ENCODE measurements around the gene ZNF428. TPM values are rescaled to one million over a fixed set of nuclear protein-coding genes. Genes with fewer than 3 reads are reported as not detected.
A peak's percentile ranks its signal among the peaks of the same experiment; 100 is the strongest.

Gene ZNF428, protein sequence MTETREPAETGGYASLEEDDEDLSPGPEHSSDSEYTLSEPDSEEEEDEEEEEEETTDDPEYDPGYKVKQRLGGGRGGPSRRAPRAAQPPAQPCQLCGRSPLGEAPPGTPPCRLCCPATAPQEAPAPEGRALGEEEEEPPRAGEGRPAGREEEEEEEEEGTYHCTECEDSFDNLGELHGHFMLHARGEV
- total RNA-seq = 10 to 100 TPM; 38.1 to 61.1 (median 50.5) TPM

DNA sequence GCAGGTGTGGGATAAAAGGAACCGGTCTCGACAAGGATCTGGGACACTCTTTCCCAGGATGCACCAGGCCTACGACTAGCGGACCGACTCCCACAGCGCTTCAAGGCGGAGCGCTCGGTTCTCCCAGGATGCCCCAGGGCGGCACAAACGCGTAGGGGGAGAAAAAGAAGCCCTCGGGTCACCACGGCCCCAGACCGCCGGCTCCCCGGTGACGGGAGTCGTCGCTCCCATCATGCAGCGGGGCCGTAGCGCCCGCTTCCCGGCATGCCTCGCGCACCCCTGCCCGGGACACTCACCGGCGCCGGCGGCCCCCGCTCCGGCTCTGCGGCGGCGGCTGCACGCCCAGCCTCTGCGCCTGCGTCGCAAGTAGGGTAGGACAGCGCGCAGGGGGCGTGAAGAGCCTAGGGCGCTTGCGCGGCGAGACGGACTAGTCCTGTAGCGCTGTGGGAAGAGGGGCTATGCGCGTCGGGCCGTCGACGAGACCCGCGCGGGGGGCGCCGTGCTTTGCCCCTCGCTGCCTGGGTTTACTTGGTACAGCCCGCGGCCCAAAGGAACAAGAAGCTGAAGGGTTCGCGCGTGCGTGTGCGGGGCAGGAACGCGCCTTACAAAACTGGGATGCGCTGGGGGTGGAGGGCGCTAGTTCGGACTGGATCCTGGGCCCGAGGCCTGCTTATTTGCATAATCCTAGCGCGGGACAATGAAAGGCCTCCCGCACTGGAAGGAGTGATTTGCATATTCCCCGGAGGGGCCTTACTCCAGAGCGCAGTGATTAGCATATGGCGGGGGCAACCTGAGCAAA lies at the start of gene ZNF428:
TSS of gene ZNF428 (minus strand) at position 368 of the 799 bp plus-strand sequence. CDS start 5,325 bp downstream, outside the sequence.
- TF ChIP-seq EP300 (IDR thresholded peaks at IDR 0.05) (peak in 1 of 2 donors; percentile 81), POLR2A (IDR thresholded peaks at IDR 0.05) (peak; percentile 67 to 82)
- TF ChIP-seq, protein P1, sequence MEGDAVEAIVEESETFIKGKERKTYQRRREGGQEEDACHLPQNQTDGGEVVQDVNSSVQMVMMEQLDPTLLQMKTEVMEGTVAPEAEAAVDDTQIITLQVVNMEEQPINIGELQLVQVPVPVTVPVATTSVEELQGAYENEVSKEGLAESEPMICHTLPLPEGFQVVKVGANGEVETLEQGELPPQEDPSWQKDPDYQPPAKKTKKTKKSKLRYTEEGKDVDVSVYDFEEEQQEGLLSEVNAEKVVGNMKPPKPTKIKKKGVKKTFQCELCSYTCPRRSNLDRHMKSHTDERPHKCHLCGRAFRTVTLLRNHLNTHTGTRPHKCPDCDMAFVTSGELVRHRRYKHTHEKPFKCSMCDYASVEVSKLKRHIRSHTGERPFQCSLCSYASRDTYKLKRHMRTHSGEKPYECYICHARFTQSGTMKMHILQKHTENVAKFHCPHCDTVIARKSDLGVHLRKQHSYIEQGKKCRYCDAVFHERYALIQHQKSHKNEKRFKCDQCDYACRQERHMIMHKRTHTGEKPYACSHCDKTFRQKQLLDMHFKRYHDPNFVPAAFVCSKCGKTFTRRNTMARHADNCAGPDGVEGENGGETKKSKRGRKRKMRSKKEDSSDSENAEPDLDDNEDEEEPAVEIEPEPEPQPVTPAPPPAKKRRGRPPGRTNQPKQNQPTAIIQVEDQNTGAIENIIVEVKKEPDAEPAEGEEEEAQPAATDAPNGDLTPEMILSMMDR (IDR thresholded peaks at IDR 0.05) = peak in 1 of 5 experiments; percentile 42
- peak within 1 kb of the TSS; percentile 94 to 96 (median 96) for H3K27ac ChIP-seq
- peak within 1 kb of the TSS; percentile 59 to 99 (median 92) for H3K4me3 ChIP-seq
- no peaks in the 10 kb centered on the region for H3K27me3 ChIP-seq
- H3K9me3 ChIP-seq = no peaks in the 10 kb centered on the region
- 0% methylated on average over 48 to 72 of the region's 81 CpGs for WGBS, 2 donors
- DNase-seq (ENCODE audit: low spot score in 2 of 2) = peak; percentile 66 to 69
- H3K4me1 ChIP-seq = peaks cover 0 to 36% (median 11%) of the 10 kb centered on the region in 4 donors
- peaks cover 0 to 7% (median 0%) of the 10 kb centered on the region in 3 donors for H3K36me3 ChIP-seq

DNA sequence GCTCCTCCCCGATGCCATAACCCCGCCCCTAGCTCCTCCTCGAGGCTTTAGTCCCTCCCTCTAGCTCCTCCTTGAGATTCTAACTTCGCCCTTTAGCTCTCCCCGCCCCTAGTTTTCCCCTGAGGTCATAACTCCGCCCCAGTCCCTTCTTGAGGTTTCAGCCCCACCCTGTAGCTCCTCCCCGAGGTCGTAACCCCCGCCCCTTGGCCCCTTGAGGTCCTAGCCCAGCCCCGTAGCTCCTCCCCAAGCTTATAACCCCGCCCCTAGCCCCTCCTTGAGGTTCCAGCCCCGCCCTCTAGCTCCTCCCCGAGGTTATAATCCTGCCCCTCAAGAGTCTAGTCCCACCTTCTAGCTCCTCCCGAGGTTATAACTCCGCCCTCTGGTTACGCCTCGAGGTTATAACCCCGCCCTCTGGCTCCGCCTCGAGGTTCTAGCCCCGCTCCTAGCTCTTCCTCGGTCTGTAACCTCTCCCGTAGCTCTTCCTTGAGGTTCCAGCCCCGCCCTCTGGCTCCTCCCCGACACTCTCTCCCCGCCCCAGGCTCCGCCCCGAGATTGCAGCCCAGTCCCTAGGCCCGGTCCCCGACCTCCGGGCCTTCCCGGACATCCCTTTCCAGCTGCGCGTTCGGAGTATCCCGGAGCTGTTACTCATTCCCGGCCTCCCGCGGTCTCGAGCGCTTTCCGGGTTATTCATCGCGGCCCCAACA lies 49.1 kb upstream of the ZNF428 start:
- Histone ChIP-seq H3K27me3 (no peaks in the 10 kb centered on the region), H3K9me3 (no peaks in the 10 kb centered on the region), H3K27ac (peak overlapping the region; percentile 75 to 96 (median 92)), H3K4me3 (peak overlapping the region; percentile 44 to 70 (median 64)), H3K4me1 (peaks cover 0 to 36% (median 14%) of the 10 kb centered on the region in 4 donors), H3K36me3 (peaks cover 0 to 34% (median 0%) of the 10 kb centered on the region in 3 donors)
- peak; percentile 99 for DNase-seq (ENCODE audit: low spot score in 2 of 2)
- WGBS, 2 donors = 1% methylated on average over 39 to 44 of the region's 44 CpGs
- TF ChIP-seq, protein P1 (IDR thresholded peaks at IDR 0.05) = no peak
- TF ChIP-seq EP300 (IDR thresholded peaks at IDR 0.05) (peak; percentile 53 to 89), POLR2A (IDR thresholded peaks at IDR 0.05) (peak; percentile 61 to 82)

DNA sequence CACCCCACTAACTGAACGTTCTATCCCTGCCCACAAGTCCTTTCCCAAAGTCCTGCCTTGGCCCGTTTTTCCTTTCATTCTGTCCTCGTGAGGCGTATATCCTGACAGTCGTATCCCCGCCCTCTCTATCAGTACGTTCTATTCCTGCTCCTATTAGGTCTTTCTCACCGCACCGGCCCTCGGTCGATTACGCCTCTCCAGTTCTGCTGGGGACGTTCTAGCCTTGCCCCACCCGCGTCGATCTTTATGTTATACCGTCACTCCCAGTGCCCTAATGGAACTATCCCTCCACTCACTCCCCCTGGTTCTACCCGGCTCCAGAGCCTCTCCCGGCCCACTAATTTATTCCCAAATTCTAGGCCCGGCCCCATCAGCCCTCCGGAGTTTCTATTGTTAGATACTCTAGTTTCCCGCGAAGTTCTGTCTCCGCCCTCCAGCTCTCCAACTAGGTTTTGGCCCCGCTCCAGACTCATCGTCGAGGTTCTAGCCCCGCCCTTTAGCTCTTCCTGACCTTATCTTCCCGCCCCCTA lies 48.5 kb upstream of the ZNF428 start:
- peak overlapping the region; percentile 17 to 70 (median 44) for H3K4me3 ChIP-seq
- no peak for TF ChIP-seq EP300 (IDR thresholded peaks at IDR 0.05)
- TF ChIP-seq, protein P1 (IDR thresholded peaks at IDR 0.05) = no peak
- no peak for TF ChIP-seq POLR2A (IDR thresholded peaks at IDR 0.05)
- no peaks in the 10 kb centered on the region for H3K9me3 ChIP-seq
- peaks cover 0 to 36% (median 14%) of the 10 kb centered on the region in 4 donors for H3K4me1 ChIP-seq
- peak overlapping the region in 3 of 4 donors; percentile 46 to 96 (median 95) for H3K27ac ChIP-seq
- 7 to 14% methylated on average over 29 of the region's 29 CpGs for WGBS, 2 donors
- no peak for DNase-seq (ENCODE audit: low spot score in 2 of 2)
- peaks cover 0 to 38% (median 0%) of the 10 kb centered on the region in 3 donors for H3K36me3 ChIP-seq
- no peaks in the 10 kb centered on the region for H3K27me3 ChIP-seq

DNA sequence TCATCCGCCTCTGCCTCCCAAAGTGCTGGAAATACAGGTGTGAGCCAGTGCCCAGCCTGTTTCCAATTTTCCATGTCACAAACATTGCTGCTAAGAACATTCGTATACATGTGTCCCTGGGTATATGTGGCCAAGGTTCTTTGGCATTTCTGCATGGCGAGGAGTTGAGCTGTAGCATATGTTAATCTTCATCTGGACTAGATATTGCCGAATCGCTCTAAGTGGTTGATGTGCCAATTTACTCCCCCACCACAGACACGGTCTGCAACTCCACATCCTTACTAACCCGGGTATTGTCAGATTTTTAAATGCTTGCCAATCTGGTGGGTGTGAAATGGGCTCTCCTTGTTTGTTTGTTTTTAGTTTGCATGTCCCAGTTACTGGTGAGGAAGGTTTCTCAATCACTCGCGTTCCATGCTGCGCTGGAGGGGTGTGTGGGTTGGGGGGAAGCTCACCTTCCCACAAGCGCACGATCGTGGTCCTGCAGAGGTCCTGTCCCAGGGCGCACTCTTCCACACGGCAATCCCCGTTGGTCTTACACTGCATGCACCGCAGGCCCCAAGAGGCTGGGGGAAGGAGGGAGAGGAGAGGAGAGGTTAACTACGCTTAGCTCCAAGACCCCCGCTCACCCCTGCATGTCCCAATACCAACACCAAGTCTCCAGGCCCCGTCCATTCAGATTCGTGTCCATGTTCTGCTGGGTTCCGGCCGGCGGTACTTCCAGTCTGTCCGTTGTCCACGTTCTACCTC lies 47.9 kb upstream of the ZNF428 start:
- Histone ChIP-seq H3K4me3 (peak overlapping the region; percentile 17 to 70 (median 44)), H3K27me3 (no peaks in the 10 kb centered on the region), H3K27ac (peak overlapping the region in 1 of 4 donors; percentile 46), H3K9me3 (no peaks in the 10 kb centered on the region), H3K4me1 (peaks cover 0 to 36% (median 14%) of the 10 kb centered on the region in 4 donors), H3K36me3 (peaks cover 0 to 41% (median 0%) of the 10 kb centered on the region in 3 donors)
- TF ChIP-seq, protein P1 (IDR thresholded peaks at IDR 0.05) = no peak
- no peak for TF ChIP-seq POLR2A (IDR thresholded peaks at IDR 0.05)
- TF ChIP-seq EP300 (IDR thresholded peaks at IDR 0.05) = no peak
- whole genome bisulfite sequencing, 2 donors = 59 to 71% methylated on average over 26 of the region's 26 CpGs
- DNase-seq (ENCODE audit: low spot score in 2 of 2) = no peak

Data from tibial nerve (tissue), 4 donors.